ENCODE results near the gene CKS1B. TPM values are rescaled to one million over a fixed set of nuclear protein-coding genes. Genes with fewer than 3 reads are reported as not detected.

Gene CKS1B
- total and polyA plus RNA-seq, 4 donors = 32.4 to 57.9 (median 44.4) TPM

DNA sequence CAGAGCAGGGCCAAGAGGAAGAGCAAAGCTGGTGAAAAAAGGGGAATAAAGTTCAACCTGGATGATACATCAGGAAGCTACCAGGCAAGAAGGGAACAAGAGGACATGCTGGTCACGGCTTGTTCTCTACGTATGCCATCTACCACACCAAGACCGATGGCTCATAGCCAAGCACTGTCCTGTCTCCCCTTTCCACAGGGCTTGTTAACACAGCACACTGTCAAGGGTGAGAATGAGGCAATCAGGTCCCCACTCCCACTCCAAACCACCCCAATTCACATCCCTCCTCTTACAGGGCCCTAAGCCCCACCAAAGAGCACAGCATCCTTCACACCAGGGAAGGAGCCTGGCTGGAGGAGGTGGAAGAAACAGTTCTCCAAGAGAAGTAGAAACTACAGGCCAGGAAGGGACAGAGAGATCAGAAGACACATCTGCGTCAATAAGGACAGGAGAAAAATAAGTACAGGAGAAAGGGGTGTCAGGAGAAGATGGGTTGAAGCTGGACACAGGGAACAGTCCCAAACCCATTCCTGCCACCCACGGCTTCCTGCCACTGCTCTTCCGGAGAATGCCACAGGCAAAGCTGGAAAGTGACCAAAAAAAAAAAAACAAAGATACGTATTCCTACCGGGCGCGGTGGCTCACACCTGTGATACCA is 3.0 kb upstream of the CKS1B start:
- H3K4me3 ChIP-seq (ENCODE audit: low read depth in 1 of 3, low read length in 3 of 3) = peak overlapping the region; percentile 9 to 50 (median 29)
- H3K4me1 ChIP-seq (ENCODE audit: control insufficient read depth in 4 of 4, insufficient read depth in 4 of 4, low read length in 3 of 4) = peaks cover 13 to 44% (median 30%) of the 10 kb centered on the region in 4 donors
- no peaks in the 10 kb centered on the region for H3K27me3 ChIP-seq (ENCODE audit: control insufficient read depth in 4 of 4, insufficient read depth in 4 of 4, low read length in 3 of 4)

More for the DNA sequence above, 3.0 kb upstream of the CKS1B start:
- 27% methylated on average over 10 of the region's 10 CpGs for WGBS
- H3K9ac ChIP-seq (ENCODE audit: low read depth in 1 of 2, low read length in 2 of 2) = peak overlapping the region; percentile 17 to 55
- H3K27ac ChIP-seq (ENCODE audit: low read depth in 1 of 2, low read length in 2 of 2) = peak overlapping the region; percentile 89 to 99
- TF ChIP-seq SP1 (IDR thresholded peaks at IDR 0.05) = no peak
- TF ChIP-seq, protein P1, sequence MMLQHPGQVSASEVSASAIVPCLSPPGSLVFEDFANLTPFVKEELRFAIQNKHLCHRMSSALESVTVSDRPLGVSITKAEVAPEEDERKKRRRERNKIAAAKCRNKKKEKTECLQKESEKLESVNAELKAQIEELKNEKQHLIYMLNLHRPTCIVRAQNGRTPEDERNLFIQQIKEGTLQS (IDR thresholded peaks at IDR 0.05) = no peak
- TF ChIP-seq FOXA1 (IDR thresholded peaks at IDR 0.05) = no peak
- no peak for TF ChIP-seq RAD21 (IDR thresholded peaks at IDR 0.05)
- no peak for TF ChIP-seq ZBTB33 (IDR thresholded peaks at IDR 0.05)
- TF ChIP-seq HNF4A (conservative IDR thresholded peaks at IDR 0.05) = no peak
- no peak for TF ChIP-seq NR2F2 (IDR thresholded peaks at IDR 0.05)
- TF ChIP-seq YY1 (IDR thresholded peaks at IDR 0.05) = no peak
- no peak for TF ChIP-seq FOXA2 (IDR thresholded peaks at IDR 0.05)
- no peak for TF ChIP-seq HNF4G (IDR thresholded peaks at IDR 0.05)
- TF ChIP-seq TAF1 (conservative IDR thresholded peaks at IDR 0.05) = no peak
- TF ChIP-seq, protein P2, sequence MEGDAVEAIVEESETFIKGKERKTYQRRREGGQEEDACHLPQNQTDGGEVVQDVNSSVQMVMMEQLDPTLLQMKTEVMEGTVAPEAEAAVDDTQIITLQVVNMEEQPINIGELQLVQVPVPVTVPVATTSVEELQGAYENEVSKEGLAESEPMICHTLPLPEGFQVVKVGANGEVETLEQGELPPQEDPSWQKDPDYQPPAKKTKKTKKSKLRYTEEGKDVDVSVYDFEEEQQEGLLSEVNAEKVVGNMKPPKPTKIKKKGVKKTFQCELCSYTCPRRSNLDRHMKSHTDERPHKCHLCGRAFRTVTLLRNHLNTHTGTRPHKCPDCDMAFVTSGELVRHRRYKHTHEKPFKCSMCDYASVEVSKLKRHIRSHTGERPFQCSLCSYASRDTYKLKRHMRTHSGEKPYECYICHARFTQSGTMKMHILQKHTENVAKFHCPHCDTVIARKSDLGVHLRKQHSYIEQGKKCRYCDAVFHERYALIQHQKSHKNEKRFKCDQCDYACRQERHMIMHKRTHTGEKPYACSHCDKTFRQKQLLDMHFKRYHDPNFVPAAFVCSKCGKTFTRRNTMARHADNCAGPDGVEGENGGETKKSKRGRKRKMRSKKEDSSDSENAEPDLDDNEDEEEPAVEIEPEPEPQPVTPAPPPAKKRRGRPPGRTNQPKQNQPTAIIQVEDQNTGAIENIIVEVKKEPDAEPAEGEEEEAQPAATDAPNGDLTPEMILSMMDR (IDR thresholded peaks at IDR 0.05; ENCODE audit: low read depth, low read length, missing input control) = no peak
- no peak for TF ChIP-seq JUND (IDR thresholded peaks at IDR 0.05)
- TF ChIP-seq, protein P3, sequence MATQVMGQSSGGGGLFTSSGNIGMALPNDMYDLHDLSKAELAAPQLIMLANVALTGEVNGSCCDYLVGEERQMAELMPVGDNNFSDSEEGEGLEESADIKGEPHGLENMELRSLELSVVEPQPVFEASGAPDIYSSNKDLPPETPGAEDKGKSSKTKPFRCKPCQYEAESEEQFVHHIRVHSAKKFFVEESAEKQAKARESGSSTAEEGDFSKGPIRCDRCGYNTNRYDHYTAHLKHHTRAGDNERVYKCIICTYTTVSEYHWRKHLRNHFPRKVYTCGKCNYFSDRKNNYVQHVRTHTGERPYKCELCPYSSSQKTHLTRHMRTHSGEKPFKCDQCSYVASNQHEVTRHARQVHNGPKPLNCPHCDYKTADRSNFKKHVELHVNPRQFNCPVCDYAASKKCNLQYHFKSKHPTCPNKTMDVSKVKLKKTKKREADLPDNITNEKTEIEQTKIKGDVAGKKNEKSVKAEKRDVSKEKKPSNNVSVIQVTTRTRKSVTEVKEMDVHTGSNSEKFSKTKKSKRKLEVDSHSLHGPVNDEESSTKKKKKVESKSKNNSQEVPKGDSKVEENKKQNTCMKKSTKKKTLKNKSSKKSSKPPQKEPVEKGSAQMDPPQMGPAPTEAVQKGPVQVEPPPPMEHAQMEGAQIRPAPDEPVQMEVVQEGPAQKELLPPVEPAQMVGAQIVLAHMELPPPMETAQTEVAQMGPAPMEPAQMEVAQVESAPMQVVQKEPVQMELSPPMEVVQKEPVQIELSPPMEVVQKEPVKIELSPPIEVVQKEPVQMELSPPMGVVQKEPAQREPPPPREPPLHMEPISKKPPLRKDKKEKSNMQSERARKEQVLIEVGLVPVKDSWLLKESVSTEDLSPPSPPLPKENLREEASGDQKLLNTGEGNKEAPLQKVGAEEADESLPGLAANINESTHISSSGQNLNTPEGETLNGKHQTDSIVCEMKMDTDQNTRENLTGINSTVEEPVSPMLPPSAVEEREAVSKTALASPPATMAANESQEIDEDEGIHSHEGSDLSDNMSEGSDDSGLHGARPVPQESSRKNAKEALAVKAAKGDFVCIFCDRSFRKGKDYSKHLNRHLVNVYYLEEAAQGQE (IDR thresholded peaks at IDR 0.05) = no peak
- TF ChIP-seq MAX (IDR thresholded peaks at IDR 0.05) = no peak
- H3K36me3 ChIP-seq (ENCODE audit: control insufficient read depth in 4 of 4, insufficient read depth in 3 of 4, low read depth in 1 of 4, low read length in 3 of 4) = peaks cover 4 to 20% (median 14%) of the 10 kb centered on the region in 4 donors
- no peak for DNase-seq (ENCODE audit: low spot score)
- no peaks in the 10 kb centered on the region for H3K9me3 ChIP-seq (ENCODE audit: control insufficient read depth in 4 of 4, low read length in 3 of 4)
